ENCODE measurements around the gene RIBC2.

- TF ChIP-seq POLR2A (IDR thresholded peaks at IDR 0.05): no peak
- no peak for TF ChIP-seq CTCF (IDR thresholded peaks at IDR 0.05)
Observed at GRCh38 chr22:45446216-45446615, 32.7 kb downstream of the RIBC2 start.

Data from breast epithelium (tissue), 3 donors.